ENCODE data around the gene HMX2. TPM values are rescaled to one million over a fixed set of nuclear protein-coding genes. Genes with fewer than 3 reads are reported as not detected.

Gene HMX2
- total RNA-seq, 2 donors from 2014 or later = not detected

- Histone ChIP-seq H3K36me3 (ENCODE audit: control insufficient read depth, insufficient read depth, low read length) (no peaks in the 10 kb centered on the region), H3K27ac (ENCODE audit: low read depth, low read length) (no peak overlapping the region), H3K9me3 (ENCODE audit: control insufficient read depth, low read length) (no peaks in the 10 kb centered on the region), H3K4me3 (ENCODE audit: low read length) (no peak overlapping the region), H3K9ac (ENCODE audit: extremely low read depth, low read length, poor library complexity, severe bottlenecking) (no peak overlapping the region), H3K4me1 (ENCODE audit: control insufficient read depth, insufficient read depth, low read length) (peaks cover 2% of the 10 kb centered on the region), H3K27me3 (ENCODE audit: control insufficient read depth, insufficient read depth, low read length, poor library complexity, severe bottlenecking) (peaks cover 100% of the 10 kb centered on the region)
- H3K27ac Mint-ChIP-seq = no peak overlapping the region
- no peaks in the 10 kb centered on the region for H3K36me3 Mint-ChIP-seq (ENCODE audit: low read depth)
- 2 to 3% methylated on average over 50 to 59 of the region's 59 CpGs for WGBS, 2 experiments (ENCODE audit: insufficient coverage in 1 of 2, insufficient read length in 1 of 2)
- no peak for TF ChIP-seq CTCF (conservative IDR thresholded peaks at IDR 0.05)
- DNase-seq = peak; percentile 64
- H3K4me1 Mint-ChIP-seq = peaks cover 19% of the 10 kb centered on the region
- H3K4me3 Mint-ChIP-seq = no peak overlapping the region
- no peaks in the 10 kb centered on the region for H3K9me3 Mint-ChIP-seq
- peaks cover 98% of the 10 kb centered on the region for H3K27me3 Mint-ChIP-seq (ENCODE audit: insufficient read depth)
Observed at GRCh38 chr10:123146013-123146893, 1.7 kb upstream of the HMX2 start.

GRCh38 chr10:123146894-123147634, 872 bp upstream of the HMX2 start:
- peaks cover 98% of the 10 kb centered on the region for H3K27me3 Mint-ChIP-seq (ENCODE audit: insufficient read depth)
- no peak overlapping the region for H3K27ac Mint-ChIP-seq
- 4 to 13% methylated on average over 16 to 19 of the region's 24 CpGs for WGBS, 2 experiments (ENCODE audit: insufficient coverage in 1 of 2, insufficient read length in 1 of 2)
- no peak for TF ChIP-seq CTCF (conservative IDR thresholded peaks at IDR 0.05)
- H3K36me3 Mint-ChIP-seq (ENCODE audit: low read depth) = no peaks in the 10 kb centered on the region
- no peak for DNase-seq
- H3K4me3 Mint-ChIP-seq = no peak overlapping the region
- H3K36me3 ChIP-seq (ENCODE audit: control insufficient read depth, insufficient read depth, low read length) = no peaks in the 10 kb centered on the region
- peaks cover 3% of the 10 kb centered on the region for H3K4me1 ChIP-seq (ENCODE audit: control insufficient read depth, insufficient read depth, low read length)
- H3K9me3 Mint-ChIP-seq = no peaks in the 10 kb centered on the region
- H3K9ac ChIP-seq (ENCODE audit: extremely low read depth, low read length, poor library complexity, severe bottlenecking) = no peak overlapping the region
- H3K27ac ChIP-seq (ENCODE audit: low read depth, low read length) = no peak overlapping the region
- H3K9me3 ChIP-seq (ENCODE audit: control insufficient read depth, low read length) = no peaks in the 10 kb centered on the region
- H3K4me1 Mint-ChIP-seq = peaks cover 24% of the 10 kb centered on the region
- H3K27me3 ChIP-seq (ENCODE audit: control insufficient read depth, insufficient read depth, low read length, poor library complexity, severe bottlenecking) = peaks cover 100% of the 10 kb centered on the region
- no peak overlapping the region for H3K4me3 ChIP-seq (ENCODE audit: low read length)

GRCh38 chr10:123148414-123149161, 652 bp downstream of the HMX2 start:
- Mint-ChIP-seq H3K9me3 (no peaks in the 10 kb centered on the region), H3K27ac (no peak overlapping the region), H3K4me1 (peaks cover 24% of the 10 kb centered on the region), H3K36me3 (ENCODE audit: low read depth) (no peaks in the 10 kb centered on the region), H3K27me3 (ENCODE audit: insufficient read depth) (peaks cover 97% of the 10 kb centered on the region), H3K4me3 (peak overlapping the region; percentile 59)
- no peaks in the 10 kb centered on the region for H3K36me3 ChIP-seq (ENCODE audit: control insufficient read depth, insufficient read depth, low read length)
- no peak overlapping the region for H3K9ac ChIP-seq (ENCODE audit: extremely low read depth, low read length, poor library complexity, severe bottlenecking)
- no peak overlapping the region for H3K4me3 ChIP-seq (ENCODE audit: low read length)
- no peak overlapping the region for H3K27ac ChIP-seq (ENCODE audit: low read depth, low read length)
- 1% methylated on average over 28 to 55 of the region's 55 CpGs for WGBS, 2 experiments (ENCODE audit: insufficient coverage in 1 of 2, insufficient read length in 1 of 2)
- no peaks in the 10 kb centered on the region for H3K9me3 ChIP-seq (ENCODE audit: control insufficient read depth, low read length)
- peak; percentile 85 for DNase-seq
- peaks cover 100% of the 10 kb centered on the region for H3K27me3 ChIP-seq (ENCODE audit: control insufficient read depth, insufficient read depth, low read length, poor library complexity, severe bottlenecking)
- TF ChIP-seq CTCF (conservative IDR thresholded peaks at IDR 0.05) = no peak
- H3K4me1 ChIP-seq (ENCODE audit: control insufficient read depth, insufficient read depth, low read length) = peaks cover 3% of the 10 kb centered on the region

Data from endodermal cell (in vitro differentiated cells).